Measurements from ENCODE around the gene P2RY6.

GRCh38 chr11:73235236-73235786, 36.8 kb upstream of the P2RY6 start:
- no peak for TF ChIP-seq POLR2A (IDR thresholded peaks at IDR 0.05)
- no peak for TF ChIP-seq CTCF (IDR thresholded peaks at IDR 0.05)

Data from thyroid gland (tissue), 4 donors.